Cardiac septum (tissue), 1 donor: Measurements from ENCODE around the gene PPP1R37. TPM values are rescaled to one million over a fixed set of nuclear protein-coding genes. Genes with fewer than 3 reads are reported as not detected.

Source experiments
- total RNA-seq: library from RNA; stranded (reverse); fragmentation: NEBNext Ultra II Directional; extraction: Animal tissue kit (Norgen Biotek cat#: 25700); gene quantifications from one replicate; pipeline ENCODE4 v1.2.1, GENCODE V29; 2021
- donor health status: DM: no; HTN: no; CAD: no.

The PPP1R37 gene
- total RNA-seq, 1 donor from 2014 or later: 18.6 TPM

Other genes starting within 250 kb of the PPP1R37 start
- 60.0 TPM for gene NECTIN2, start 246.9 kb upstream of the PPP1R37 start, total RNA-seq
- 43.0 TPM for gene TOMM40, start 201.9 kb upstream of the PPP1R37 start, total RNA-seq
- 26.6 TPM for gene APOE, start 187.4 kb upstream of the PPP1R37 start, total RNA-seq
- gene APOC1, start 178.6 kb upstream of the PPP1R37 start, total RNA-seq: 7.3 TPM
- gene APOC4, start 150.9 kb upstream of the PPP1R37 start, total RNA-seq: not detected
- gene APOC2, start 147.1 kb upstream of the PPP1R37 start, total RNA-seq: not detected
- 87.4 TPM for gene CLPTM1, start 137.8 kb upstream of the PPP1R37 start, total RNA-seq
- 9.0 TPM for gene RELB, start 91.7 kb upstream of the PPP1R37 start, total RNA-seq
- gene CLASRP, start 54.1 kb upstream of the PPP1R37 start, total RNA-seq: 45.6 TPM
- gene ZNF296, start 16.7 kb upstream of the PPP1R37 start, total RNA-seq: 0.13 TPM
- gene GEMIN7, start 13.9 kb upstream of the PPP1R37 start, total RNA-seq: 10.7 TPM
- not detected for gene NKPD1, start 67.8 kb downstream of the PPP1R37 start, total RNA-seq
- 19.9 TPM for gene TRAPPC6A, start 85.1 kb downstream of the PPP1R37 start, total RNA-seq
- gene BLOC1S3, start 85.6 kb downstream of the PPP1R37 start, total RNA-seq: 5.0 TPM
- gene EXOC3L2, start 152.2 kb downstream of the PPP1R37 start, total RNA-seq: 1.7 TPM
- 36.6 TPM for gene MARK4, start 158.1 kb downstream of the PPP1R37 start, total RNA-seq
- gene CKM, start 229.7 kb downstream of the PPP1R37 start, total RNA-seq: 2,391 TPM
- gene KLC3, start 247.6 kb downstream of the PPP1R37 start, total RNA-seq: not detected